Stimulated activated effector memory CD8-positive, alpha-beta T cell treated with anti-CD3 and anti-CD28 coated beads, Interleukin-12 subunit alpha, Interleukin-12 subunit beta, amount 100 ng/mL, for 72 hours (primary cell): ENCODE measurements around the gene RPL15.

Experiments used
- ATAC-seq: fragments of 150-1000 bp; cut with Tn5 transposase; 2 replicates; pipeline ENCODE4 v1.10.0; 2021
- DNase-seq, 2 donors: peaks; one replicate each; pipeline ENCODE4 v3.0.0; 2021 to 2022; ENCODE audit warnings: low spot score in 2 of 2
- H3K27ac Mint-ChIP-seq: one replicate; pipeline ENCODE4 v1.8.0; 2022; ENCODE audit warnings: mild to moderate bottlenecking, mixed read lengths
- H3K36me3 Mint-ChIP-seq: one replicate; pipeline ENCODE4 v1.8.0; 2022; ENCODE audit warnings: mild to moderate bottlenecking, mixed read lengths
- H3K4me1 Mint-ChIP-seq: one replicate; pipeline ENCODE4 v1.8.0; 2022; ENCODE audit warnings: mixed read lengths
- H3K4me3 Mint-ChIP-seq: one replicate; pipeline ENCODE4 v1.8.0; 2022; ENCODE audit warnings: mild to moderate bottlenecking, mixed read lengths
- H3K9me3 Mint-ChIP-seq: one replicate; pipeline ENCODE4 v1.8.0; 2022; ENCODE audit warnings: mixed read lengths

Gene RPL15

GRCh38 chr3:23937296-23937695 is 20.4 kb downstream of the RPL15 start:
- Mint-ChIP-seq H3K4me1 (no peaks in the 10 kb centered on the region), H3K4me3 (no peak overlapping the region), H3K36me3 (peaks cover 6% of the 10 kb centered on the region), H3K27ac (no peak overlapping the region), H3K9me3 (no peaks in the 10 kb centered on the region)
- ATAC-seq = no peak
- DNase-seq = no peak

DNA sequence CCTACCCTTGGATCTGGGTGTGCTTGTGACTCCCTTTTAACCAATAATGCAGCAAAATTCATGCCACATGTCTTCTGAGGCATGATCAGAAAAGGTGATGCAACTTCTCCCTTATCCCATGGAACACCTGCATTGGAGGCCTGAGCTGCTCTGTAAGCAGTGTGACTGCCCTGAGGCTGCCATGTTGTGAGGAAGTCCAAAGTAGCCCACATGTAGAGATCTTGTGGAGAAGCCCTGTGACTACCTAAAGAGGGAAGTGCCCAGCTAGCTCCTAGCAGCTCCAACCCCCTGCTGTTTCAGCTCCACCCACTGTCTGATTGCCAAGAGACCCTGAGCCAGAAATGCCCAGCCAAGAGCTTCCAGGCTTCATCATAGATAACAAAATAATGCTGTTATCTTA is 21.8 kb downstream of the RPL15 start:
- Mint-ChIP-seq H3K27ac (no peak overlapping the region), H3K36me3 (peaks cover 6% of the 10 kb centered on the region), H3K4me3 (no peak overlapping the region), H3K4me1 (no peaks in the 10 kb centered on the region), H3K9me3 (no peaks in the 10 kb centered on the region)
- ATAC-seq = no peak
- no peak for DNase-seq

DNA sequence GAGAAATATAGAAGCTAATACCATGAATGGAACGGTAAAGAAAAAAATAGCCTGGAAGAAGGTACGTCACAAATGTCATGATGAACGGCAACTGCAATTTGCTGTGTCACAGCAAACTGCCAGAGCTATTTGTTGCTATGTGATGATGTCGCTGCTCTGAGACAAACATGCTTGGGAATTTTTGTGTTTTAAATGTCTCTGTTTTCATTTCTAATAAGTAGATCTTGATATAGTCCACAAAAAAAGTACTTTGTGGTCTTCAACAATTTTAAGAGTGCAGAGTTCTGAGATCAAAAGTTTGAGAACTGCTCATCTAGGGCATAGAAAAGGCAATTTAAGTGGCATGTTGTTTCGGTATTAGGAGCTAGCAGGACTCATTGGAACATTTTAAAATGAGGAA is 23.8 kb downstream of the RPL15 start:
- DNase-seq = no peak
- H3K36me3 Mint-ChIP-seq = peaks cover 18% of the 10 kb centered on the region
- no peak for ATAC-seq

DNA sequence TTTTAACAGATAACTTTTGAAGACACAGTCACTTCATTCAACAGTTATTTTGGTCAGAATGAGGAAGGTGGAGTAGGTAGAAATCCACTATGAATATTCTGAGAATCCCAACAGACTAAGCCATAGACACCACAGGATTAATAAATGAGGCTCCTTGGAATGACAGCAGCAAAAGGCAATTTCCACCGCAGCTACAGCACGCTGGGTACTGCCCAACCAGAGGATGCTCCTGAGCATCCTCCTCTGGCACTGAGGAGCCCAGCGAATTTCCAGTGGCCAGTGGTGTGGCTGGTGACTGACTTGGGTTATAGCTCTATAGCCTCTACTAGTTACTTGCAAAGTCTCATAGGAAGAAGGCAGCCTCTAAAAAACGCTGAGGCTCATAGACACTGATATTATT is 24.5 kb downstream of the RPL15 start:
- H3K9me3 Mint-ChIP-seq = no peaks in the 10 kb centered on the region
- no peak overlapping the region for H3K27ac Mint-ChIP-seq
- peaks cover 8% of the 10 kb centered on the region for H3K4me1 Mint-ChIP-seq
- ATAC-seq (no peak), DNase-seq (no peak)
- H3K4me3 Mint-ChIP-seq = no peak overlapping the region
- peaks cover 25% of the 10 kb centered on the region for H3K36me3 Mint-ChIP-seq

More for the DNA sequence above, 23.8 kb downstream of the RPL15 start:
- Mint-ChIP-seq H3K4me1 (peaks cover 8% of the 10 kb centered on the region), H3K9me3 (no peaks in the 10 kb centered on the region), H3K4me3 (no peak overlapping the region), H3K27ac (no peak overlapping the region)

- Mint-ChIP-seq H3K36me3 (peaks cover 29% of the 10 kb centered on the region), H3K4me1 (peaks cover 15% of the 10 kb centered on the region), H3K4me3 (no peak overlapping the region), H3K27ac (no peak overlapping the region), H3K9me3 (no peaks in the 10 kb centered on the region)
- DNase-seq = no peak
- no peak for ATAC-seq
These were observed 25.6 kb downstream of the RPL15 start for GRCh38 chr3:23942546-23942945.

- Mint-ChIP-seq H3K27ac (peak overlapping the region; percentile 90), H3K4me1 (peaks cover 27% of the 10 kb centered on the region), H3K9me3 (no peaks in the 10 kb centered on the region), H3K36me3 (peaks cover 37% of the 10 kb centered on the region), H3K4me3 (peak overlapping the region; percentile 79)
- no peak for ATAC-seq
- no peak for DNase-seq
These were observed 27.3 kb downstream of the RPL15 start for GRCh38 chr3:23944007-23944783.

DNA sequence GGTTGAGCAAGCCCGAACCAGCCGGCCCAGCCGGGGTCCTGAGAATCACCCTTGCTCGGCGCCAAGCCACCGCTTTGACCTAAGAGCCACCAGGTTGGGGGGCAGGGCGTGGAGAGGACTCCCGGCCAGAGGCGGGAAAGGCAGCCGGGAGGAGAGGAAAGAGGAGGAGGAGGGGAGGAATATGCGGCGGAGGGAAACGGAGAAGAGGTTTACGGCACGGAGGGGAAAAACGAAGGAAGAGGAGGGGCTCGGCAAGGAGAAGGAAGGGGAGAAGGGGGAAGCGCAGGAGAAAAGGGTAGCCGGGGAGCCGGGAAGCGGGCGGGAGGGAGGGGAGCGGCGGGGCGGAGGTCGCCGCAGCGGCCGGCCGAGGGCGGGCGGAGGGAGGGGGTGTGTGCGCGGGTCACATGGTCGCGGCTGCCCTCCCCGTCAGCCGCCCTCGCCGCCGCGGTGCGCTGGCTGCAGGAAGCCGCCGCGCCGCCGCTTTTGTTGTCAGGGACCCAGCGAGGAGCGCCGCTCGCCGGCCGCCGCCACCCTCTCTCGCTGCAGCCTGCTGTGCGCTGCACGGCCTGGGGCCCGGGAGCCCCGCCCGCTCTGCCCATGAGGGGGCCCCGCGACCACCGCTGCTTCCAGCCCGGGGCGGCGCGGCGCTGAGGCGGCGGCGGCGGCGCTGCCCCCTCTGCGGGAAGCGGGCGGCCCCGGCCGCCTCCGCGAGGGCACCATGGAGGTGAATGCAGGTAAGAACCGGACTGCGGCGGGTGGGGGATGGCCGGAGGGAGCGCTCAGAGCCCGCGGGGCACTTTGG is 28.1 kb downstream of the RPL15 start, which contains the start of gene NR1D2:
TSS of gene NR1D2 (plus strand) at position 426 of the 802 bp plus-strand sequence. CDS start at position 719, 293 bp downstream.
- no peaks in the 10 kb centered on the region for H3K9me3 Mint-ChIP-seq
- DNase-seq = peak; percentile 71 to 81
- peak within 1 kb of the TSS; percentile 92 for H3K27ac Mint-ChIP-seq
- peak within 1 kb of the TSS; percentile 79 for H3K4me3 Mint-ChIP-seq
- peaks cover 37% of the 10 kb centered on the region for H3K36me3 Mint-ChIP-seq
- peak; percentile 74 for ATAC-seq
- H3K4me1 Mint-ChIP-seq = peaks cover 35% of the 10 kb centered on the region

- H3K9me3 Mint-ChIP-seq = no peaks in the 10 kb centered on the region
- peaks cover 41% of the 10 kb centered on the region for H3K4me1 Mint-ChIP-seq
- peak overlapping the region; percentile 92 for H3K27ac Mint-ChIP-seq
- peaks cover 37% of the 10 kb centered on the region for H3K36me3 Mint-ChIP-seq
- ATAC-seq = no peak
- no peak for DNase-seq
- H3K4me3 Mint-ChIP-seq = peak overlapping the region; percentile 79
These were observed 28.7 kb downstream of the RPL15 start for GRCh38 chr3:23945663-23945912.

GRCh38 chr3:23945913-23946687 is 29.2 kb downstream of the RPL15 start:
- peak overlapping the region; percentile 92 for H3K27ac Mint-ChIP-seq
- H3K4me3 Mint-ChIP-seq = peak overlapping the region; percentile 79
- DNase-seq = peak; percentile 95 to 96
- peaks cover 37% of the 10 kb centered on the region for H3K36me3 Mint-ChIP-seq
- peaks cover 44% of the 10 kb centered on the region for H3K4me1 Mint-ChIP-seq
- no peaks in the 10 kb centered on the region for H3K9me3 Mint-ChIP-seq
- peak; percentile 86 for ATAC-seq

- Mint-ChIP-seq H3K27ac (peak overlapping the region; percentile 88), H3K9me3 (no peaks in the 10 kb centered on the region), H3K36me3 (peaks cover 37% of the 10 kb centered on the region), H3K4me1 (peaks cover 64% of the 10 kb centered on the region), H3K4me3 (no peak overlapping the region)
- DNase-seq (no peak), ATAC-seq (no peak)
These were observed 31.8 kb downstream of the RPL15 start for GRCh38 chr3:23948761-23949160.

DNA sequence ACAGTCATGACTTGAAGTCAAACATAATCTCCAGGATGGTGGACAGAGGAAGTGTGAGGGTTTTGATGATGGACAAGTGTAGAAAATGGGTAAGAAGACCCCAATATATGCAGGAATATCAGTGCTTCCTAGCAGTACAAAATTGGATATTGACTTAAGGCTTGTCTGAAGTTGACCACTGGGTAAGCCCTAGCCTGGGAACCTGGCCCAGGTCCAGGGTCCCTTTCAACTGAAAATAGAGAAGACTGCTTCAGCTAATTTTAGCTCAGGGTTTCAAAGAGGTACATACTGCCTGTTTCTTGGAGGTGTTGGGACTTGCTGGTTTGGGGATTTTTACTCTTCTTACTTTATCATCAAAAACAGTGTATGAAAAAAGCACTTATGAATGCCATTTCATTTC is 32.9 kb downstream of the RPL15 start:
- no peak for DNase-seq
- Mint-ChIP-seq H3K36me3 (peaks cover 32% of the 10 kb centered on the region), H3K27ac (peak overlapping the region; percentile 88), H3K9me3 (no peaks in the 10 kb centered on the region), H3K4me1 (peaks cover 65% of the 10 kb centered on the region), H3K4me3 (peak overlapping the region; percentile 65)
- no peak for ATAC-seq

- peak overlapping the region; percentile 65 for H3K4me3 Mint-ChIP-seq
- H3K36me3 Mint-ChIP-seq = peaks cover 34% of the 10 kb centered on the region
- peak overlapping the region; percentile 88 for H3K27ac Mint-ChIP-seq
- DNase-seq (no peak), ATAC-seq (no peak)
- peaks cover 68% of the 10 kb centered on the region for H3K4me1 Mint-ChIP-seq
- no peaks in the 10 kb centered on the region for H3K9me3 Mint-ChIP-seq
These were observed 33.4 kb downstream of the RPL15 start for GRCh38 chr3:23950293-23950692.

- peak overlapping the region; percentile 65 for H3K4me3 Mint-ChIP-seq
- H3K9me3 Mint-ChIP-seq = no peaks in the 10 kb centered on the region
- DNase-seq = no peak
- ATAC-seq = no peak
- peaks cover 75% of the 10 kb centered on the region for H3K4me1 Mint-ChIP-seq
- no peak overlapping the region for H3K27ac Mint-ChIP-seq
- peaks cover 28% of the 10 kb centered on the region for H3K36me3 Mint-ChIP-seq
These were observed 35.7 kb downstream of the RPL15 start for GRCh38 chr3:23952646-23953045.

- Mint-ChIP-seq H3K36me3 (peaks cover 22% of the 10 kb centered on the region), H3K27ac (no peak overlapping the region), H3K4me3 (no peak overlapping the region), H3K9me3 (no peaks in the 10 kb centered on the region), H3K4me1 (peaks cover 67% of the 10 kb centered on the region)
- ATAC-seq = no peak
- DNase-seq = no peak
These were observed 36.6 kb downstream of the RPL15 start for GRCh38 chr3:23953523-23953922.

DNA sequence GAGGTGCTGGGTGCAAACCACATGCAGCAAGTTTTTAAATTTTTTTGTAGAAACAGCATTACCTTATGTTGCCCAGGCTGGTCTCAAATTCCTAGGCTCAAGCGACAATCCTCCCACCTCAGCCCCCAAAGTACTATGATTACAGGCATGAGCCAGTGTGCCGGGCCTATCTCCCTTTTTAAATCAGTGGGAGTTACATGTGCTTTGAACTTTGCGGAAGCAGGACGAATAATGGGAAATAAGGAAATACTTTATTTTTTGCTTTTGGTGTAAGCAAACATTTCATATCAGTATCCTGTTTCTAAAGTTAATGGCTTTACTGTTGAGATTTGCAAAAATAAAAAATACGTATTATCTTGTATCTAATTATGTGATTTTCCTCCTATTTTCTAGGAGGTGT is 37.2 kb downstream of the RPL15 start:
- peaks cover 68% of the 10 kb centered on the region for H3K4me1 Mint-ChIP-seq
- no peak for DNase-seq
- H3K4me3 Mint-ChIP-seq = no peak overlapping the region
- no peaks in the 10 kb centered on the region for H3K9me3 Mint-ChIP-seq
- ATAC-seq = no peak
- peak overlapping the region; percentile 36 for H3K27ac Mint-ChIP-seq
- H3K36me3 Mint-ChIP-seq = peaks cover 25% of the 10 kb centered on the region
